ENCODE data around the gene RNF167. TPM values are rescaled to one million over a fixed set of nuclear protein-coding genes. Genes with fewer than 3 reads are reported as not detected.

The RNF167 gene
- total RNA-seq, 1 donor from 2014 or later: 90.4 TPM

DNA sequence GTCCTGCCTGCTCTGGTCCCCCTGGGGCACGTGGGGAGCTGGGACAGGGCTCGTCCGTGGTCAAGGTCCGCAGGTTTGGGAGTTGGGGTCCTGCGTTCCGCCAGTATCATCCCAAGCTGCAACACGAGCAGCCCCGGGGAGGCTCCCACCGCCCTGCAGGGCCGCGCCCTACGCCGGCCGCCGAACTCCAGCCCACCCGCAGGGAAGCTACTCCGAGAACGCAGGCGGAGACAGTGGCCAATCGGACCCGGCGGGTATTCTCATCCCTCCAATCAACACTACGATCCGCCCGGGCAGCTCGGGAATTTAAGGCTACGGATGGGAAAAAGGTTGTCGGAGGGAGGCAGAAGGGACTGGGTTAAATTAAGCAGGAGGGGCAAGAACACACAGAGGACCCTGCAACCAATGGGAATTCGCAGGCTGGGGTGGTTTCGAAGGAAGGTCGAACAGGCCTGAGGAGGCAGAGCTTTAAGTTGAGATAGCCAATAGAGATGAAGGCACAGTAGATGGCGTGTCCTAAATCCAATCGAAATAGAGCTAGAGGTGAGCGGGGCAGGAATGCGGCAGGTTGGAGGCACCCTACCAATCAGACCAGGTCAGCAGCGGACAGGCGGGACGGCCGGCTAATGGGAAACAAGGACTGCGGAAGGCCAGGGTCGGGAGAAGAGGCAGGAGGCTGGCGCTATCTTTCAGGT is 26.9 kb downstream of the RNF167 start:
- Mint-ChIP-seq H3K9me3 (no peaks in the 10 kb centered on the region), H3K36me3 (ENCODE audit: low read depth) (peaks cover 16% of the 10 kb centered on the region), H3K4me3 (no peak overlapping the region), H3K27ac (ENCODE audit: unreplicated experiment) (no peak overlapping the region), H3K4me1 (peaks cover 33% of the 10 kb centered on the region), H3K27me3 (ENCODE audit: low read depth) (no peaks in the 10 kb centered on the region)
- DNase-seq (ENCODE audit: low read depth, low spot score): peak; percentile 85
- TF ChIP-seq, protein P1, sequence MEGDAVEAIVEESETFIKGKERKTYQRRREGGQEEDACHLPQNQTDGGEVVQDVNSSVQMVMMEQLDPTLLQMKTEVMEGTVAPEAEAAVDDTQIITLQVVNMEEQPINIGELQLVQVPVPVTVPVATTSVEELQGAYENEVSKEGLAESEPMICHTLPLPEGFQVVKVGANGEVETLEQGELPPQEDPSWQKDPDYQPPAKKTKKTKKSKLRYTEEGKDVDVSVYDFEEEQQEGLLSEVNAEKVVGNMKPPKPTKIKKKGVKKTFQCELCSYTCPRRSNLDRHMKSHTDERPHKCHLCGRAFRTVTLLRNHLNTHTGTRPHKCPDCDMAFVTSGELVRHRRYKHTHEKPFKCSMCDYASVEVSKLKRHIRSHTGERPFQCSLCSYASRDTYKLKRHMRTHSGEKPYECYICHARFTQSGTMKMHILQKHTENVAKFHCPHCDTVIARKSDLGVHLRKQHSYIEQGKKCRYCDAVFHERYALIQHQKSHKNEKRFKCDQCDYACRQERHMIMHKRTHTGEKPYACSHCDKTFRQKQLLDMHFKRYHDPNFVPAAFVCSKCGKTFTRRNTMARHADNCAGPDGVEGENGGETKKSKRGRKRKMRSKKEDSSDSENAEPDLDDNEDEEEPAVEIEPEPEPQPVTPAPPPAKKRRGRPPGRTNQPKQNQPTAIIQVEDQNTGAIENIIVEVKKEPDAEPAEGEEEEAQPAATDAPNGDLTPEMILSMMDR (conservative IDR thresholded peaks at IDR 0.05): no peak

DNA sequence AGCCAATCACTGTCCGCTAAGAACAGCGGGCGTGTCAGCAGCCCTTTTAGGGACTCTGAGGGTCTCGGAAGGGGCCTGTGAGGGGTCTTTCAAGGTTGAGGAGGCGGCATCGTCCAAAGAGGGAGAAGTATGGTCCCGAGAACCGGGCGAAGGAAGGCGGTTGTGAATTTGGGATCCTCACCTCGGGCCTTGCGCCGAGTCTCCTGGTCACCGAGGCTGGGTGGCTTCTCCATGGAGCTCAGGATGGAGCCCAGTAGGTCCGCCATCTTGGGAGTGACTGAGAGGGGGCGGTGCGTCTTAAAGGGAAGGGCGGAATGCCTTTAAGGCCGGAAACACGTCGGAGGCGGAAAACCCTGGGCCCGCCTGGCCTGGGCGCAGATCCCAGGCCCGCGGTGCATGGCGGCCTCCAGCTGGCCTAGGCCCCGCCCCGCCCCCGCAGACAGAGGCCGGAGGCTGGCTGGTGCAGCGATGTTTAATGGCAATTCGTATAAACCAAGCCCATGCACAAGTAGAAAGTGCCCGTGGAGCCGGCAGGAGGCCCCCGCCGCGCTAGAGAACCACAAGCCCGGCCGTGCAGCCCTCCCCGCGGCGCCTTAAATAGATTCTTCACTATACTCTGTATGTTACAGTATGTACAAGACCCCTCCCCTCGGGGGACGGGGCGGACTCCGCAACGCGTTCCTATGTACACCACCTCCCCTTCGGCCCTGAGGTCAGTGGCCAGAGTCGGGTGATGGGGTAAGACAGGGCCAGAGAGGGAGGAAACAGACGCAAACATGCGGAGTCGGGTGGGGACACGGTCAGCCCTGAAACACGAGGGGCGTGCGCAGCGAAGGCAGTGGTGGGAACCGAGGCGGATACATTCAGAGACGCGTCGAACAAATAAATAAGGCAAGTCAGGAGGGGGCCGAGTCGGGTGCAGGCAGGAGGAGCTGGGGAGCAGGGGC is 27.7 kb downstream of the RNF167 start, which contains the start of gene SPAG7:
TSS of gene SPAG7 (minus strand) at position 279 of the 947 bp plus-strand sequence. CDS start at position 266, 13 bp downstream.
- H3K9me3 Mint-ChIP-seq: no peaks in the 10 kb centered on the region
- no peak within 1 kb of the TSS for H3K4me3 Mint-ChIP-seq

DNA sequence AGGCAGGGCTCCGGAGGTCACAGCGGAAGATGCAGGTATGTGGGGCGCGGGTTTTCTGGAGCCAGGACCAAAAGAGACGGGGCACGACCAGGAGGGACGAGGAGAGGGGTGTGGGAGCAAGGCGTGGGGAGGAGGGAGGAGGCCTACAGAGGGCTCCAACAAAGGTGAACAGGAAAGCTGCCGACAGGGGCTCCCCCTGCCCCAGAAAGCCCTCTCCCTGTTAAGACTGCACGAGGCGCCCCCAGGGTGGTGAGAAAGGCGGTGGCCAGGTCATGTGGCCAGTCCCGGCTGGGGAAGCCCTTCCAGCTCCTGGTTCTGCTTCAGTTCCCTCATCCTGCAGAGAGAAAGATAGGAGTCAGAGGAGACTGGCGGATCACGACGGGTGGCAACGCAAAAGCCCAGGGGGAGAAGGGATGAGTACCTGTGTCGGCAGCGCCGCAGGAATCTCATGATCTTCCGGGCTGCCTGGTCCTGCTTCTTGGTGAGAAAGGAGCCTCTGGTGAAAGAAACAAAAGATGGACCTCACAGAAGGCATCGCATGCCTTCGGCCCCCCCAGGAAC is 28.5 kb downstream of the RNF167 start:
- peaks cover 33% of the 10 kb centered on the region for H3K4me1 Mint-ChIP-seq
- H3K36me3 Mint-ChIP-seq (ENCODE audit: low read depth): peaks cover 16% of the 10 kb centered on the region
- H3K27ac Mint-ChIP-seq (ENCODE audit: unreplicated experiment): no peak overlapping the region
- no peaks in the 10 kb centered on the region for H3K27me3 Mint-ChIP-seq (ENCODE audit: low read depth)
- no peak overlapping the region for H3K4me3 Mint-ChIP-seq
- no peak for DNase-seq (ENCODE audit: low read depth, low spot score)
- no peaks in the 10 kb centered on the region for H3K9me3 Mint-ChIP-seq
- TF ChIP-seq, protein P1 (conservative IDR thresholded peaks at IDR 0.05): no peak

More for the DNA sequence above, 27.7 kb downstream of the RNF167 start, which contains the start of gene SPAG7:
- TF ChIP-seq, protein P1 (conservative IDR thresholded peaks at IDR 0.05): no peak
- H3K27me3 Mint-ChIP-seq (ENCODE audit: low read depth): no peaks in the 10 kb centered on the region
- DNase-seq (ENCODE audit: low read depth, low spot score): peak; percentile 94
- peaks cover 33% of the 10 kb centered on the region for H3K4me1 Mint-ChIP-seq
- H3K36me3 Mint-ChIP-seq (ENCODE audit: low read depth): peaks cover 16% of the 10 kb centered on the region
- H3K27ac Mint-ChIP-seq (ENCODE audit: unreplicated experiment): no peak within 1 kb of the TSS

DNA sequence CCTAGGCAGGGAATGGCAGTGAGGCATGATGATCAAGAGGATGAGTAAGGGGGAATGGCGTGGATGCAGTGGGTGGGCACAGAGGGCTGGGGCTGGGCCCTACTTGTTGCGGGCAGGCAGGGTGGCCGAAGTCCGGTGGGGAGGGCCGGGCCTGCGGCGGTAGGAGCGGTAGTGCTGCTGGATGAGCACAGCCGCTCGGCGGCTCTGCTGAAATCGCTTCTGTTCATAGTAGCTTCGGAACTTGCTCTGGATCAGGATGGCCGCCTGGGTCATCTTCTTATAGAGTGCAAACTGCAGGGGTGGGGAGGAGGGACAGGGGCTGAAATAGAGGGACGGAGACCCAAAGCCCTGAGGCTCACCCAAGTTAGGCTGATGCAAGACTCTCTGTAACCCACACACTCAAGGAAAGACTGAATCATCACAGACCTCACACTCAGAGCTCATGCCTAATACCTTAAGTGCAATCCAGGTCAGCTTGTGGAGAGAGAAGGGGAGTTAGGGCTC is 29.0 kb downstream of the RNF167 start:
- Mint-ChIP-seq H3K9me3 (no peaks in the 10 kb centered on the region), H3K27ac (ENCODE audit: unreplicated experiment) (no peak overlapping the region), H3K27me3 (ENCODE audit: low read depth) (no peaks in the 10 kb centered on the region), H3K36me3 (ENCODE audit: low read depth) (peaks cover 18% of the 10 kb centered on the region), H3K4me3 (no peak overlapping the region), H3K4me1 (peaks cover 33% of the 10 kb centered on the region)
- no peak for DNase-seq (ENCODE audit: low read depth, low spot score)
- TF ChIP-seq, protein P1 (conservative IDR thresholded peaks at IDR 0.05): no peak

DNA sequence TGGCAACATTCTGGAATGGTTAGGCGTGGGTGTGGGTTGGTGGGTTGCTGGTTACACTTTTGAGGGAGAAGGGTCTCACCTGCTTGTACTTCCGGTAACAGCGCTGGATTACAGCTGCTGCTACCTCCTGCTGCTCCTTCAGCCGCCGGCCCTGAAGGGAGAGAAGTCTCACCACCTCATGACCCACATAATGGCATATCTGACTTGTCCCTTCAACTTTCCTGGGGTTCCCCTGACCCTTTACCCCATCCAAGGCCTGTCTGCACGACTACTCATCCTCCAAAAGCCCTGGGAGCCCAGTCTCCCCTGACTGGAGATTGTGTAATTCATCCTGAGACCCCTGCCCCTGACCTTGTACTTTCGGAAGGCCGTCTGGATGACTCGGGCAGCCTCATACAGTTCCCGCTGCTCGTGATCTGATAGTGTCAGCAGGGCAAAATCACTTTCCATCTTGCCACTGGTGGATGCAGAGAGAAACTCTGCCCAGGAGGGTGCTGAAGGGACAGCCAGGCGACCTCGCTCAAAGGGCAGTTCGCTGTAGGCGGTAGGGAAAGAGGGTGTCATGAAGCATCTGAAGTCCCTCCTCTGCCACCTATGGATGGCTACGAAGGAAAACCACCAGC is 29.6 kb downstream of the RNF167 start:
- H3K36me3 Mint-ChIP-seq (ENCODE audit: low read depth): peaks cover 21% of the 10 kb centered on the region
- peaks cover 33% of the 10 kb centered on the region for H3K4me1 Mint-ChIP-seq
- no peak overlapping the region for H3K4me3 Mint-ChIP-seq
- peak overlapping the region; percentile 79 for H3K27ac Mint-ChIP-seq (ENCODE audit: unreplicated experiment)
- H3K9me3 Mint-ChIP-seq: no peaks in the 10 kb centered on the region
- TF ChIP-seq, protein P1 (conservative IDR thresholded peaks at IDR 0.05): no peak
- H3K27me3 Mint-ChIP-seq (ENCODE audit: low read depth): peaks cover 3% of the 10 kb centered on the region
- DNase-seq (ENCODE audit: low read depth, low spot score): no peak
